ENCODE data around the gene MDM1.

Gene MDM1

GRCh38 chr12:68321140-68321539 is 11.0 kb downstream of the MDM1 start:
- no peak for DNase-seq (ENCODE audit: low read depth in 2 of 2, low spot score in 1 of 2)

- no peak for DNase-seq (ENCODE audit: low read depth in 2 of 2, low spot score in 1 of 2)
Observed at GRCh38 chr12:68319988-68320623, 12.1 kb downstream of the MDM1 start.

- DNase-seq (ENCODE audit: low read depth in 2 of 2, low spot score in 1 of 2) = peak; percentile 4 to 21
Observed at GRCh38 chr12:68317047-68317667, 15.0 kb downstream of the MDM1 start.

- DNase-seq (ENCODE audit: low read depth in 2 of 2, low spot score in 1 of 2) = no peak
Observed at GRCh38 chr12:68310370-68310769, 21.8 kb downstream of the MDM1 start.

- no peak for DNase-seq (ENCODE audit: low read depth in 2 of 2, low spot score in 1 of 2)
Observed at GRCh38 chr12:68306564-68306963, 25.6 kb downstream of the MDM1 start.

GRCh38 chr12:68305278-68305677 is 26.9 kb downstream of the MDM1 start:
- DNase-seq (ENCODE audit: low read depth in 2 of 2, low spot score in 1 of 2) = no peak

GRCh38 chr12:68304626-68305025 is 27.5 kb downstream of the MDM1 start:
- DNase-seq (ENCODE audit: low read depth in 2 of 2, low spot score in 1 of 2) = no peak

- DNase-seq (ENCODE audit: low read depth in 2 of 2, low spot score in 1 of 2) = no peak
Observed at GRCh38 chr12:68303850-68304249, 28.3 kb downstream of the MDM1 start.

- no peak for DNase-seq (ENCODE audit: low read depth in 2 of 2, low spot score in 1 of 2)
Observed at GRCh38 chr12:68297929-68298328, 34.2 kb downstream of the MDM1 start.

GRCh38 chr12:68294251-68294650 is 37.9 kb downstream of the MDM1 start:
- DNase-seq (ENCODE audit: low read depth in 2 of 2, low spot score in 1 of 2) = no peak

GRCh38 chr12:68293347-68293746 is 38.8 kb downstream of the MDM1 start:
- no peak for DNase-seq (ENCODE audit: low read depth in 2 of 2, low spot score in 1 of 2)

GRCh38 chr12:68292151-68292943 is 39.8 kb downstream of the MDM1 start:
- no peak for DNase-seq (ENCODE audit: low read depth in 2 of 2, low spot score in 1 of 2)

GRCh38 chr12:68291396-68292036 is 40.6 kb downstream of the MDM1 start:
- DNase-seq (ENCODE audit: low read depth in 2 of 2, low spot score in 1 of 2) = no peak

- DNase-seq (ENCODE audit: low read depth in 2 of 2, low spot score in 1 of 2) = no peak
Observed at GRCh38 chr12:68290126-68290525, 42.0 kb downstream of the MDM1 start.

GRCh38 chr12:68287106-68287505 is 45.1 kb downstream of the MDM1 start:
- no peak for DNase-seq (ENCODE audit: low read depth in 2 of 2, low spot score in 1 of 2)

GRCh38 chr12:68286396-68286795 is 45.8 kb downstream of the MDM1 start:
- no peak for DNase-seq (ENCODE audit: low read depth in 2 of 2, low spot score in 1 of 2)

- no peak for DNase-seq (ENCODE audit: low read depth in 2 of 2, low spot score in 1 of 2)
Observed at GRCh38 chr12:68285541-68285940, 46.6 kb downstream of the MDM1 start.

GRCh38 chr12:68281322-68282077 is 50.7 kb downstream of the MDM1 start:
- DNase-seq (ENCODE audit: low read depth in 2 of 2, low spot score in 1 of 2) = no peak

GRCh38 chr12:68280240-68280639 is 51.9 kb downstream of the MDM1 start:
- no peak for DNase-seq (ENCODE audit: low read depth in 2 of 2, low spot score in 1 of 2)

GRCh38 chr12:68279227-68280054 is 52.7 kb downstream of the MDM1 start:
- DNase-seq (ENCODE audit: low read depth in 2 of 2, low spot score in 1 of 2) = no peak

Measured in stimulated activated CD8-positive, alpha-beta memory T cell treated with anti-CD3 and anti-CD28 coated beads, Interleukin-4, amount 100 ng/mL, for 4 hours (primary cell).